Measurements from ENCODE around the gene ARMH4.

The ARMH4 gene

GRCh38 chr14:58055497-58056010 is 96.5 kb downstream of the ARMH4 start:
- no peak for DNase-seq (ENCODE audit: extremely low read depth in 1 of 2, low read depth in 1 of 2)

GRCh38 chr14:58054100-58054499 is 97.9 kb downstream of the ARMH4 start:
- DNase-seq (ENCODE audit: extremely low read depth in 1 of 2, low read depth in 1 of 2) = no peak

GRCh38 chr14:58048219-58048618 is 103.8 kb downstream of the ARMH4 start:
- DNase-seq (ENCODE audit: extremely low read depth in 1 of 2, low read depth in 1 of 2) = no peak

GRCh38 chr14:58027904-58028303 is 124.1 kb downstream of the ARMH4 start:
- DNase-seq (ENCODE audit: extremely low read depth in 1 of 2, low read depth in 1 of 2) = no peak

- no peak for DNase-seq (ENCODE audit: extremely low read depth in 1 of 2, low read depth in 1 of 2)
These were observed 125.0 kb downstream of the ARMH4 start for GRCh38 chr14:58026967-58027366.

GRCh38 chr14:58026219-58026618 is 125.8 kb downstream of the ARMH4 start:
- DNase-seq (ENCODE audit: extremely low read depth in 1 of 2, low read depth in 1 of 2) = no peak

GRCh38 chr14:58014778-58015177 is 137.2 kb downstream of the ARMH4 start:
- no peak for DNase-seq (ENCODE audit: extremely low read depth in 1 of 2, low read depth in 1 of 2)

GRCh38 chr14:58002618-58003017 is 149.4 kb downstream of the ARMH4 start:
- DNase-seq (ENCODE audit: extremely low read depth in 1 of 2, low read depth in 1 of 2) = no peak

- no peak for DNase-seq (ENCODE audit: extremely low read depth in 1 of 2, low read depth in 1 of 2)
These were observed 152.0 kb downstream of the ARMH4 start for GRCh38 chr14:57999979-58000378.

- no peak for DNase-seq (ENCODE audit: extremely low read depth in 1 of 2, low read depth in 1 of 2)
These were observed 152.5 kb downstream of the ARMH4 start for GRCh38 chr14:57999471-57999870.

GRCh38 chr14:57998766-57999165 is 153.2 kb downstream of the ARMH4 start:
- no peak for DNase-seq (ENCODE audit: extremely low read depth in 1 of 2, low read depth in 1 of 2)

GRCh38 chr14:57991353-57991752 is 160.7 kb downstream of the ARMH4 start:
- DNase-seq (ENCODE audit: extremely low read depth in 1 of 2, low read depth in 1 of 2) = no peak

GRCh38 chr14:57988445-57988844 is 163.6 kb downstream of the ARMH4 start:
- DNase-seq (ENCODE audit: extremely low read depth in 1 of 2, low read depth in 1 of 2) = no peak

GRCh38 chr14:57987596-57988300 is 164.3 kb downstream of the ARMH4 start:
- no peak for DNase-seq (ENCODE audit: extremely low read depth in 1 of 2, low read depth in 1 of 2)

- DNase-seq (ENCODE audit: extremely low read depth in 1 of 2, low read depth in 1 of 2) = no peak
These were observed 165.0 kb downstream of the ARMH4 start for GRCh38 chr14:57987051-57987450.

GRCh38 chr14:57982804-57983634 is 169.0 kb downstream of the ARMH4 start:
- no peak for DNase-seq (ENCODE audit: extremely low read depth in 1 of 2, low read depth in 1 of 2)

GRCh38 chr14:57981817-57982560 is 170.0 kb downstream of the ARMH4 start:
- DNase-seq (ENCODE audit: extremely low read depth in 1 of 2, low read depth in 1 of 2) = no peak

GRCh38 chr14:57979376-57980048 is 172.5 kb downstream of the ARMH4 start:
- DNase-seq (ENCODE audit: extremely low read depth in 1 of 2, low read depth in 1 of 2) = no peak

- no peak for DNase-seq (ENCODE audit: extremely low read depth in 1 of 2, low read depth in 1 of 2)
These were observed 175.3 kb downstream of the ARMH4 start for GRCh38 chr14:57976701-57977100.

- no peak for DNase-seq (ENCODE audit: extremely low read depth in 1 of 2, low read depth in 1 of 2)
These were observed 177.1 kb downstream of the ARMH4 start for GRCh38 chr14:57974896-57975295.

- DNase-seq (ENCODE audit: extremely low read depth in 1 of 2, low read depth in 1 of 2) = no peak
These were observed 181.4 kb downstream of the ARMH4 start for GRCh38 chr14:57970594-57970993.

Measured in activated CD8-positive, alpha-beta memory T cell treated with anti-CD3 and anti-CD28 coated beads for 1 hour (primary cell).